Stimulated activated CD4-positive, alpha-beta T cell treated with anti-CD3 and anti-CD28 coated beads, Interleukin-2, amount 100 ng/mL, for 48 hours (primary cell): ENCODE measurements around the gene CUX1.
"Not testable (repeated sequence)": the region's sequence is repeated elsewhere in the genome, so short reads cannot be mapped to it uniquely, and the experiment has no call there.

Experiments used
- DNase-seq, 2 donors: peaks; one replicate each; pipeline ENCODE4 v3.0.0-alpha.2; 2020

Gene CUX1

DNA sequence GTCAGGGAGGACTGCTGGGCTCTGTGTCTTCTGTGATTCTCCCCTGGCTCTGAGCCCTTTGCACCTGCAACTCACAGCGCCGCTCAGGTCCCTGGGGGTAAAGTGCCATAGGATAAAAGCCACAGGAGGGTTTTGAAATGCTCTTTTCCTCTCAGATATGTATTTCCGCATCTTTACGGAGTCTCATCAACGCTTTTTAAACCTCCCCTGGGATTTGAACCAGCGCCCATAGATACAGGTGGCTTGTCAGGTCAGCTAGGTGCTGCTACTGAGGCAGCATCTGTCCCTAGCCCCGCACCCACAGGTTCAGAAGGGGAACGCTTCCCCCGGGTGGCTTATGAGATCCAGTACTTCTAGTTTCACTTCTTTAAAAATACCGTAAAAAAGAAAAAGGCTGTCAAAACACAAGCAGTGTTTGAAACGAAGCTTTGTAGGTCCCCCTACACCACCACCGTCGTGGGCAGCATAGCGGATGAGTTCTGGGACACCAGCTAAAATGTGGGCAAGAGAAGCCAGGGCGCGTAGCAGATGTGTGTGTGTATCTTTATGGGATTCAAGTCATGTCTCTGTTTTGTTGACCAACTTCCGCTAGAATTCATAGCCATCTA, 173.5 kb downstream of the CUX1 start:
- DNase-seq = no peak

DNA sequence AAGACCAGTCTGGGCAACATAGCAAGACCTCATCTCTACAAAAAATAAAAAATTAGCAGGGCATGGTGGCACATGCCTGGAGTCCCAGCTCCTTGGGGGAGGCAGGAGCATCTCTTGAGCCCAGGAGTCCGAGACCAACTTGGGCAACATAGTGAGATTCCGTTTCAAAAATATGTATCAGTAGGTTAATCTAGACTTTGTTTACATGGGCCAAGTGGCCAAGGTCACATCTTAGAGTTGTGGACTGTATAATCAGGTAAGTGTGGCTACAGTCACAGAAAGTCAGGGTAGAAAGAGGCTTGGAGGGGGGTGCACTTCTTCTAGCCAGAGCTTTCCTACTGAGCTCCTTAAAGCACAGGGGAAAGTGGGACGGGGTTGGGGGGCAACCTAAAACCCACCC, 174.4 kb downstream of the CUX1 start:
- DNase-seq = no peak

DNA sequence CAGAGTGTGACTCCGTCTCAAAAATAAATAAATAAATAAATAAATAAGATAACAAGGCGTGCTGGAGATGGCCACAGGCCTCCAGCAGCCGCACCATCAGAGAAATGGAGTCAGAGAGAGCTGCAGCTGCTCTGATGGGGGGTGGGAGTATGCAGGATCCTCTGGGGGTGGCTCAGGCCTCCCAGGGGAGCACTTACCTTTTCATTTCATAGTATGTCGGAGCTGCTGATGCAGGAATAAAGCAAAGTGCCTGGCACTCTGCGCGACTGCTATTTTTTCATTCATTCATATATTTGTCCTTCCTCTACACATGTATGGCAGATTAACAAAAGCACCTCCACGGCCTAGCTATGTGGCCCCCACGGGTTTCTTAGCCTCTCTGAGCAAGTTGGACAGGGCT, 175.9 kb downstream of the CUX1 start:
- DNase-seq = no peak

DNA sequence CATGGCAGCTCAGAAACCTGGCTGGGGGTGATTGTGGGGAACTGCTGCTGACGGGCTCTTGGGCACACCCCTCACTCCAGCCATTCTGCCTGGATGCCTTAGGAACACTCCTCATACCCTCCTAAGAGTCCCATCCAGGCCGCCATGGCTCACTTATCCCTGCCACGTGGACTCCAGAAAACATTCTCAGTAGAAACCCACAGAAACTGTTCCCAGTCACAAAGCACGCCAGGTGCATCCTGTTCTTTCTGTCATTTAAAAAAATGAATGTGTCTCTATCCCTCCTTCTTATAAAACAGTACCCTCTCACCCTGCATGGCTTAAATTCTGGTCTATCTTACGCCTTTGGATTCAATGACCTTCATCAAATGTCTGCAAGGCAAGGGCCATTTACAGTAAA, 177.7 kb downstream of the CUX1 start:
- DNase-seq = no peak

DNA sequence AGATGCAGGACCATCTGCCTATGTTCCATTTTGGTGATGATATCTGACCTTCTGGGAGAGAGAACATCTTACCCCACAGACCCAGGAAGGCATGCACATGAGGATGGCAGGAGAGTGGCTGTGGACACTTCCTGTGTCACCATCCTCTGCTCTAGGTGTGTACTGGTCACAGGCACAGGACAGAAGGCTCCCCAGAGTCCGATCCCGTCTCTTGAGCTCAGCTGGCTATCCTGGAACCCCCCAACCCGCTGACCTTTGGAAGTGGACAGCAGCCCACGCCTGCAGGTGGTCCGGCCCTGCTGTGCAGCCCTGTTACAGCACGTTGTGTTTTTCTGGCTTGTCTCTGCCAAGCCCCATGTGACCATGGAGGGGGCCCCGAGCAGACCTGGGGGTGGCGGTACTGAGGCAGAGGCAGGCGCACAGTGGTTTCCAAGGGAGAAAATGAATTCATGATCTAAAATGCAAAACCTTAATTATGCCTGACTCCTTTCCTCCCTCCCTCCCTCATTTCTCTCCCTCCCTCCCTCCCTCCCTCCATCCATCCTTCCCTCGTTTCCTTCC, 178.8 kb downstream of the CUX1 start:
- no peak for DNase-seq

DNA sequence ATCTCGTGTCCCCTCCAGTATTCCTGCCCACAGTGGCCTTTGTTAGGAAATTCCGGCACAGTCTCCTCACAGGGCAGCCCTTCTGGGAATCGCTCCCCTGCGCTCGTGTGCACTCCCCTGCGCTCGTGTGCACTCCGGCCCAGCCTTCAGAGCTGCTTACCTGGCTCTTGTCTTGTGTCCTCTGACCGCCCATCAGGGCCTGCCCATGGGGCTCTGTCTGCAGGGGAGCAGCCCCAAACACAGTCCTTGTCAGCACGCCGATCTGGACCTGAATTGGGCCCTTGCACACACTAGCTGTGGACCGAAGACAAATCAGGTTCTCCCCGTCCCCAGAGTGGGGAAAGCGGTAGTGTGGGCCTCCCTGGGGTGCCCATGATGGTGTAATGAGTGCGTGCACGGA, 179.4 kb downstream of the CUX1 start:
- DNase-seq = no peak

DNA sequence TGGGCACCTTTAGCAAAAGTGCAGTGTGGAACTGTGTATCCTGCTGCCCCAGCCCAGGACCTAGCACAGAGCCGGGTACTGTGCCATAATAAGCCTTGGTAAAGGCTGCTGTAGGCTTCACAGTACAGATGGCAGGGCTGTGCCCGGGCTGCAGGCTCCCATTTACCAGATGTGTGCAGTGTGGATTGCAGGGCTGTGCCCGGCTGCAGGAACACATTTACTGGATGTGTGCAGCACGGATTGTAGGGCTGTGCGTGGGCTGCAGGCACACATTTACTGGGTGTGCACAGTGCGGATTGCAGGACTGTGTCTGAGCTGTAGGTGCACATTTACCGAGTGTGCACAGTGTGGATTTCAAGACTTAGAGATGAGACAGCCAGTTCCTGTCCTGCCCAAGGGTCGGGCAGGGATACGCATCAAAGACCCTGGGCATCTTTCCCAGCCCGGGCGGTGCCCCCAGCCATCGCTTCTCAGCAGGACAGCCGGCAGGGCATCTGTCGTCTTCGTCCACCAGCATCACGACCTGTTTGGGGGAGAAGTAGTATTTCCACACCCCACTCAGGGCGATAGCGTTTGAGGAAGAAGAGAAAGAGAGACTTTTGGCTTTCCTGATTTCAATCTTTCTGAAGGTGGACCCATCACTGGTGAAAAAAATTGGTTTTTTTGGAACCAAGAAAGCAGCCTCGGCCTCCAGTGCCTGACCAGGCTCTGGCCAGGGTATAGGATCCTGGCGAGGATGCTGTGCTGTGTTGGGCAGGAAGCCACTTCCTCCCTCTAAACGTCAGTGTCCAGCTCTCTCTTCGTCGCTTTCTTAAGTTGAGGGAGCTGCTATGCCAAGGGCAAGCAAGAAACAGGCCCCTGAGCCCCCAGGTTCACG, 180.8 kb downstream of the CUX1 start:
- DNase-seq = no peak

DNA sequence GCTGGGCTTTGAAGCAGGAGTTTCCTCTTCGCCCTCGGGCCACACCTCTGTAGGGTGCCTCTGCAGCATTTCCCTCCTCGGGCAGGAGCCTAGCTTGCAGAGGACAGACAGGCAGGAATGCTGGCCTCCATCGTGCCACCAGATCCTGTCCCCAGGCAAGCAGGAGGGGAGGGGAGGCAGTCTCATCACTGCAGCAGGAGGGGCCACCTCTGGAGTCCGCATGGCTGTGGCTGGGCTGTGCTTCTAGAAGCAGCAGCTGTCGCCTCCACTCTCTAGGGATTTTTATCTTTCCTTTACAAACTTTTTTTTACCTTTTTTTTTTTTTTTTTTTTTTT, 181.4 kb downstream of the CUX1 start:
- DNase-seq = no peak

DNA sequence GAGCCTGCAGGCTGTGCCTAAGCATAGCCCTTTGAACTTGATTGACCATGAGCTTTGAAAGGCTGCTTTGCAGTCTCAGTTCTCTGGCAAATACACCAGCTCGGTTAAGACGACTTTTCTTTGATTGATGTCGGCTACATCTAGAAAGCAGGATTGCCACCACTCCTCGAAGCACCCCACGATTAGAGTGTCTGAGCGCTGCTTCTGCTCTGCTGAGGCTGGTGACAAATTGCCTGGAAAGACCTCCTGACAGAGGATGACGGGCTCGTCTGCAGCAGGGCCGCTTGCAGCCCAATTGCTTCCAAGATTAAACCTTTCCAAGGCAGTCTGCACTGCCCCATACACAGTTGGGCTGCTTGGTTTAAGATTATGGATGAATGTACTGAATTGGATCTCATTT, 182.0 kb downstream of the CUX1 start:
- no peak for DNase-seq

DNA sequence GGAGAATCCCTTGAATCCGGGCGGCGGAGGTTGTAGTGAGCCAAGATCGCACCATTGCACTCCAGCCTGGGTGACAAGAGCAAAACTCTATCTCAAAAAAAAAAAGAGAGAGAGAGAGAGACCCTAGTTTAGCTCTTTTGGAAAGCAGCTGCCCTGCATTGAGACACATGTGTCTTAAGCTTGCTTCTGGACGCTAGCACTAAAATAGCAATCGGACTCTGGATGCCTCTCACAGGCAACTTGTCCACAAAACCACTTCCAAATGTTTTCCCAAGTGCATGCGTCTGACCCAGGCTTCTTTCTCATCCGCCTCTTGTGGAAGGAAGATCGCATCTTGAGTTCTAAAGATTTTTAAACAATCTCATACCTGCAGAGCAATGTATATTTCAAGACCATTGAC, 182.7 kb downstream of the CUX1 start:
- DNase-seq = no peak

DNA sequence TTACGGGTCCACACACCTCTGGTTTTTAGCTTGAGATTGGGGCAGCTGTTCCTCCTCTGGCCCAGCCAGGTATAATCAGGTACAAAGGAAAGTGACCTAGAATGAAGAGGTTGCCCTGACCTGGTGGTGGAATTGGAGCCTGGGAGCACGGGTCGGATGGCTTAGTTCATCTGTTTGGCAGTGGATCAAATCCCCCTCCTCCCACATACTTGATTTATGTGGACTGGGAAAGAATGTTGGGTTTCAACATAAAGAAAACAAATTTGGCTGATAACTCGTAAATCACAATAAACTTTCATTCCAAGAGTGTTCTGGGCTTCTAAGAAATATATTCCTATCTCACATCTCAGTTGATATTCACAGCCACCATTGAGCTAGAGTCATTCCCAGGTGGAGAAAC, 186.8 kb downstream of the CUX1 start:
- no peak for DNase-seq

DNA sequence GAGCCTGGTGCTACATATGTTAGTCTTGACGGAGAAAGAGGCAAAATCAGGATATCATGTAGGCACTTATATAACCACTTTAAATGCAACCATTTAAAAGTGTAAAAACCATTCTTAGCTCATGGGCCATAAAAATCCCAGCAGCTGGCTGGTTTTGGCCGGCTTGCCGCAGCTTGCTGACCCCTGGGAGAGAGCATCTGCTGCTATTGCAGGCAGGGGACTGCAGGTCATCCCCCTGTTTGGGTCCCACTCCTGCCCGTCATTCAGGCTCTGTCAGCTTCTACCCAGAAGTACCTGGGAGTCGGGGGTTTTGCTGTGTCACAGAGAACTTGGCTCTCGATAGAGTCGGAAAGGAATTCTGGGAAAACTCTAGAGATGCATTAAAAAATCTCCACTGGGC, 187.4 kb downstream of the CUX1 start:
- no peak for DNase-seq

DNA sequence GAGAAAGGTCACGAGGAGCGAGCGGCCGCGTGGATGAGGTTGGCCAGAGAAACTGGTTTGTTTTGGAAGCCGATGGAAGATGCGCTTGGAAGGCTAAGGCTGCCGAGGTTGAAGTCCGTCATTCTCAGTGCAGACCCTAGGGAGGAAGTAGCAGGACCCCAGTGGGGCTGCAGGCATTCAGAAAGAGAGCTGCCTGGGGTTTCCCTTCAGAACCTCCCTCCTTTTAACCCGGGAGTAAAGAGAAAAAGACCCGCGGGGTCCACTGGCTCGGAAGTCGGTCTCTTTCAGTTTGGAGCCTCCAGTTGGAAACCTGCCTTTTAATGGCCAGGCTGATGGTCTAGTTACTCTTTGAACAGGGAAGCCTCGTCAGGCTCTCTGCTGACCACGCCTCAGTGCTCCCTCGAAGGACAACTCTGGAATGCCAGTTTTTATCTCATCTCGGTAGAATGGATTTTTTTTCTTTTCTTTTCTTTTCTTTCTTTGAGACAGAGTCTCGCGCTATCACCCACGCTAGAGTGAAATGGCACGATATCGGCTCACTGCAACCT, 188.6 kb downstream of the CUX1 start:
- no peak for DNase-seq

DNA sequence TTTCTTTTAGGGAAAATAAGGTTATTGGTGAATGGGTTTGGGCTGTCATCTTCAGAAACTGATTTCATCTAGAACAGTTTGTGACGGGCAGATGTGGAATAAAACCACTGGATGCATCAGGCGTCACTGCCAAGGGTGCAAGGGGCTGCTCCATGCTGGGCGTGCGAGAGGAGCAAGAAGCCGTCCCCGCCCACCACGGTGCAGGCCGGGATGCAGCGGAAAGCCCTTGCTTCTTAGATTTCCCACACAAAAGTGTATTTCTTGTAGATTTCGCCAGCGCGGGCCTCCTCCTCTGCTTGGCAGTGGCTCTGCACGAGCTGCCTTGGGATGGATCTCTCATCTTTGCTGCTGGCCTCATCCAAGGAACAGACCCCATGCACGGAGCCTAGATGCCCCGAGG, 189.3 kb downstream of the CUX1 start:
- no peak for DNase-seq

DNA sequence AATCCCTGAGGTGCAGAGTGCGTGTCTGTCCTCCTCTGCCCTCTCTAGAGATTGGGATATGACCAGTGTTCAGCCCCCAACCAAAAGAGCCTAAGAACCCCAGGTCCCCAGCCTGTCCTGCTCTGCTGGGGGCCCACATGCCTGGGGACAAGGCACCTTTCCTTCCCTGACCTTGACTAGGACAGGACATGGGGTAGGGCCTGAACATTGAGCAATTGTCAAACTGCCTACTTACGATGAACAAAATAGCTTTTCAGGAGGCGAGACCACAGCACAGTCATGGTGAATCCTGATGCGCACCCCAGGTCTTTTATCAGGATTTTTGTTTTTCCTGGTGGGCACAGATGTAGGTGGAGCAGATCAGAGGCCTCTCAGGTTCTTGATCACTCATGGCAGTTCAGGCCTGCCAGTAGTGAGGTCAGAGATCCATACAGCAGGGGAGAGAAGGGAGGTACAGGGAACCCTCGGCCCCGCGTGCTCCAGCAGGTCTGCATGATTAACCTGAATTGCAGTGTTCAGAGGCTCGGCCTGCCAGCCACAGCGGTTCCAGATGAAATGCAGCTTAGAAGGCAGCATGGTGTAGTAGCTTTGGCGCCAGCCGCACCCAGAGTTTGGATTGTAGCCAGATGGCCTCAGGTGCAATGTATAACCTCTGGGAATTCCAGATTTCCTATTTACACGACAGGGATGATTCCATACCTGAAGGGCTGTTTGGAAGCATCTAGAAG, 191.3 kb downstream of the CUX1 start:
- DNase-seq = no peak

DNA sequence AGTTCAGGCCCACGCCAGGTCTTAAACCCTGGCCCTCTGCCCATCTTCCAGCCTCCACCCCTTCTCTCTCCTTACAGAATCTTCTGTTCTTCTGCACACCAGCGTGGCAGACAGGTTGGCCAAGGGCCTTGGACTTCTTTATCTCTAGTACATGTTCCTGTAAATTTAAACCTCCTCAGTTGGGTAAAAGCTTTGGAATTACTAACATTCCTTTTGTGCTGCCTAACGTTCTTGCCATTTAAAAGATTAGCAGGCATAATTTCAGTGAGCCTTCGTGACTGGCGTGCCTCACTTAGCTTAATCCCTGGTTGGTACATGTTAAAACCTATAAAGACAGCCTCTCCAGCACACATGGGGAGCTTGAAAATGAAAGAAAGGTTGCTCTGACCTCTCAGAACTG, 192.2 kb downstream of the CUX1 start:
- no peak for DNase-seq

DNA sequence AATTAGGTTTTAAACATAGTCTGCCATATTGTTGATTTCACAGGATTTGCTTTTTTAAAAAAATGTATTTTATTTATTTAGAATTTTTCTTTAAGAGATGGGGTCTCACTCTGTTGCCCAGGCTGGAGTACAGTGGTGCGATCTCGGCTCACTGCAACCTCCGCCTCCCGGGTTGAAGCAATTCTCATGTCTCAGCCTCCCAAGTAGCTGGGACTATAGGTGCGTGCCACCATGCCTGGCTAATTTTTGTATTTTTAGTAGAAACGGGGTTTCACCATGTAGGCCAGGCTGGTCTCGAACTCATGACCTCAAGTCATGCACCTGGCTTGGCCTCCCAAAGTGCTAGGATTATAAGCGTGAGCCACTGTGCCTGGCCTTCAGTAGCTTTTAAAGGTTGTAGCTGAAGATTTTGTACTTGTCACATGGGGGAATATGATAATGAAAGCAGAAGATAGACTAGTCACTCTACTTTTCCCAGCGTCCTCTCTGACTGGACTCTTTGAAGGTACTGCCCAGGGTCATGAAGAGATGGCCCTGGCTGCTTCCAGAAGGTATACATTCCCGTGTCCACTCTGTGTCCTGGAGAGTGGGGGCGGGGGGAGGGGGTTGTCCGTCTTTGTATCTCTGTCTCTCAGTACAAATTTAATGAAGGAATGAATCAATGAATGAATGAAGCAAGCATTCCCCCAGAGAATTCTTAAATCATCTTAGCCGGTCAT, 194.8 kb downstream of the CUX1 start:
- DNase-seq = not testable (repeated sequence)

DNA sequence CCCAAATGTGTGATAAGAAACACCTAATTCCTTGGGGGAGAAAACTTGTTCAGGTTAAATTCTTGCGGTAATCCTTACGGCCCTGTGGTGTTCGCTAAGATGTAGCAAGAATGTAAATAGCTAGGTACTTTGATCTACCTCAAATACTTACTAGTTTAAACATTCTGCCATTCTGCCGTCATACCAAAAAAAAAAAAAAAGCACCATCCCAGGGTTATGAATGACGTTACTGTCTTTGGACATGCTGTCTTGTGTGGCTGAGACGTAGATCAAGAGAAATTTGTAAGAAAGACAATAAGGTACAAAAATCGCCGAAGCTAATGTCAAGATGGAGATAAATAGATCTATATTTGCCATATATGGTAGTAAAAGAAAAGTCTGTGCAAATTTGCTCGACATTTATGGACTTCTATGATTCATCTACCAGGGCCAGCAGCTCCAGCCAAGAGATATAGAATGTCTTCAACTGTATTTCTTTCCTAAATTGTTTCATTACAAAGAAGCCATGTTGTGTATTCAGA, 195.6 kb downstream of the CUX1 start:
- no peak for DNase-seq

DNA sequence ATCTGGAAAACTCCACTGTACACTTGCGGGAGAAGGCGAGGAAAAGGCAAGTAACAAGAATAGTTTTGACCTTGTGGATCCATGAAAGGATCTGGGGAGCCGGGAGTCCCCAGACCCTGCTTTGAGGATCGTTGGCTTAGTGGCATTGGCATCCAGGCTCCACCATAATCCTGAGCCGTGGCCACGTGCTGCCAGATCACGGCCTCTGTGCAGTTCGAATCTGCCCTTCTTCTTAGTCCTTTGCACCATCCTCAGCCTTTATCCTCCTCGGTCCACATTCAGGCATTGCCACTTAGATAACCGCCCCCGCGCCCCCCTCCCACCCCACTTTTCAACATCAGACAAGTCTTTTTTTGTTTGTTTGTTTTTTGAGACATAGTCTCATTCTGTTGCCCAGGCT, 201.4 kb downstream of the CUX1 start:
- DNase-seq = no peak

DNA sequence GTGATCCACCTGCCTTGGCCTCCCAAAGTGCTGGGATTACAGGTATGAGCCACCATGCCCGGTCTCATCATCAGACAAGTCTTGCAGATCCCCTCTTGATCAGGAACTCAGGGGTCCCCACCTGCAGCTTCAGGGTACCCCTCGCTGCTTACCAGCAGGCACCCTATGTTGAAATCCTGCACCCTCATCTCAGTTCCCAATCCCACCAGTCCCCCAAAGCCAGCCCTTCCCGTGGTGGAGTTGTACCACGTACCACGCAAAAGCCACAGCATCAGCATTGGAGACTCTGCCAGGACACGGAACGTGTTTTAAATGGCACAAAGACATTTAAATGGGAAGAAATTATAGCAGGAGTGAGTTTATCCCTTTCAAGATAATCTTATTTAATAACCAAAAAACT, 202.0 kb downstream of the CUX1 start:
- no peak for DNase-seq

DNA sequence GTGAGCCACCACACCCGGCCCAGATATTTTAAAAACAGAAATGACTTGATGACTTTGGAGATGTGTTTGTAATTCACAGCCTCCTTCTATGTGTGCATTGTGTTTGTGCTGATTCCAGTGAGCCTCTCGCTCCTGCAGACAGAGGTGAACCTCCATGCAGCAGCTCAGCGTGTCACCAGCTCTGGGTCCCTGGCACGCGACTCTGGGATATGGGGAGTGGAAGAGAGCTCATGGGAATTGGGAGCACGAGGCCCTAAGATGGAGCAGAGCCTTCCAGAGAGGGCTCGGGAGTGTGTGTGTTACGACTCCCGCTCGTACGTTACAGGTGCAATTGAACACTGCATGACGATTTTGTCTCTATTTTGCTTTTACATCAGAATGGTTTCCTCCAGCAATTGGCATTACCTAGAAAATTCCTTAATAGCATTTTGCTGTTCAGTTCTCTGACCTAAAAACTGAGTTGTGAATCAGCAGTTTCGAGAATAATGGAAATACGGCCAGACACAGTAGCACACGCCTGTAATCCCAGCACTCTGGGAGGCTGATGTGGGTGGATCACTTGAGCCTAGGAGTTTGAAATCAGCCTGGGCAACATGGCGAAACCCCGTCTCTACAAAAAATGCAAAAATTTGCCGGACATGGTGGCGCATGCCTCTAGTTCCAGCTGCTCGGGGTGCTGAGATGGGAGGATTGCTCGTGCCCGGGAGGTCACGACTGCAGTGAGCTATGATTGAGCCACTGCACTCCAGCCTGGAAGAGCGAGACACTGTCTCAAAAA, 204.6 kb downstream of the CUX1 start:
- no peak for DNase-seq
